Activated CD8-positive, alpha-beta memory T cell treated with anti-CD3 and anti-CD28 coated beads for 4 hours (primary cell): ENCODE data around the gene DDN.
A peak's percentile ranks its signal among the peaks of the same experiment; 100 is the strongest.

Experiments
- DNase-seq, 2 donors: peaks; one replicate each; pipeline ENCODE4 v3.0.0-alpha.2; 2020; ENCODE audit warnings: low read depth in 2 of 2

Gene DDN

GRCh38 chr12:48967991-48968390, 31.2 kb downstream of the DDN start:
- no peak for DNase-seq

GRCh38 chr12:48966177-48966895, 32.8 kb downstream of the DDN start:
- no peak for DNase-seq

- no peak for DNase-seq
Observed at GRCh38 chr12:48965298-48965838, 33.8 kb downstream of the DDN start.

- no peak for DNase-seq
Observed at GRCh38 chr12:48961801-48962200, 37.4 kb downstream of the DDN start.

GRCh38 chr12:48961331-48961730, 37.8 kb downstream of the DDN start:
- DNase-seq, result no peak

- no peak for DNase-seq
Observed at GRCh38 chr12:48960834-48961233, 38.3 kb downstream of the DDN start.

GRCh38 chr12:48958049-48958388, 41.2 kb downstream of the DDN start:
- no peak for DNase-seq

- DNase-seq, result peak; percentile 80 to 82
Observed at GRCh38 chr12:48957141-48958048, 41.8 kb downstream of the DDN start, which contains the start of gene ARF3. Gene ARF3 (minus strand): TSS chr12:48957487. CDS start chr12:48941095, 16,392 bp downstream.

- no peak for DNase-seq
Observed at GRCh38 chr12:48956279-48957140, 42.7 kb downstream of the DDN start.

GRCh38 chr12:48954841-48955501, 44.2 kb downstream of the DDN start:
- no peak for DNase-seq

GRCh38 chr12:48954061-48954460, 45.1 kb downstream of the DDN start:
- DNase-seq, result no peak

GRCh38 chr12:48952691-48953090, 46.5 kb downstream of the DDN start:
- DNase-seq, result no peak

- DNase-seq, result no peak
Observed at GRCh38 chr12:48947727-48948126, 51.4 kb downstream of the DDN start.

GRCh38 chr12:48946943-48947342, 52.2 kb downstream of the DDN start:
- no peak for DNase-seq

- DNase-seq, result no peak
Observed at GRCh38 chr12:48946205-48946604, 53.0 kb downstream of the DDN start.
